ENCODE results near the gene NTSR1.

Gene NTSR1

GRCh38 chr20:62806383-62807050 lies 97.9 kb downstream of the NTSR1 start:
- no peak for TF ChIP-seq CTCF (IDR thresholded peaks at IDR 0.05; ENCODE audit: borderline replicate concordance, insufficient read depth, low read depth, low read length)
- no peak overlapping the region for H3K4me3 ChIP-seq (ENCODE audit: low read depth, low read length)

GRCh38 chr20:62807444-62808210 lies 99.0 kb downstream of the NTSR1 start:
- no peak overlapping the region for H3K4me3 ChIP-seq (ENCODE audit: low read depth, low read length)
- no peak for TF ChIP-seq CTCF (IDR thresholded peaks at IDR 0.05; ENCODE audit: borderline replicate concordance, insufficient read depth, low read depth, low read length)

GRCh38 chr20:62808211-62808865 lies 99.7 kb downstream of the NTSR1 start:
- peak; percentile 85 for TF ChIP-seq CTCF (IDR thresholded peaks at IDR 0.05; ENCODE audit: borderline replicate concordance, insufficient read depth, low read depth, low read length)
- no peak overlapping the region for H3K4me3 ChIP-seq (ENCODE audit: low read depth, low read length)

GRCh38 chr20:62809530-62810428 lies 101.1 kb downstream of the NTSR1 start:
- TF ChIP-seq CTCF (IDR thresholded peaks at IDR 0.05; ENCODE audit: borderline replicate concordance, insufficient read depth, low read depth, low read length) = no peak

GRCh38 chr20:62811320-62811719 lies 102.7 kb downstream of the NTSR1 start:
- no peak overlapping the region for H3K4me3 ChIP-seq (ENCODE audit: low read depth, low read length)
- no peak for TF ChIP-seq CTCF (IDR thresholded peaks at IDR 0.05; ENCODE audit: borderline replicate concordance, insufficient read depth, low read depth, low read length)

More at GRCh38 chr20:62809530-62810428, 101.1 kb downstream of the NTSR1 start:
- no peak overlapping the region for H3K4me3 ChIP-seq (ENCODE audit: low read depth, low read length)

- TF ChIP-seq CTCF (IDR thresholded peaks at IDR 0.05; ENCODE audit: borderline replicate concordance, insufficient read depth, low read depth, low read length) = no peak
- H3K4me3 ChIP-seq (ENCODE audit: low read depth, low read length) = no peak overlapping the region
Observed at GRCh38 chr20:62811720-62812119, 103.1 kb downstream of the NTSR1 start.
